DND-41 (cell line): ENCODE results near the gene TNIK.

Experiments
- ATAC-seq: fragments of 200-7000 bp; cut with Tn5 transposase; 3 replicates; pipeline ENCODE4 v1.9.1; 2021; ENCODE audit warnings: low read depth; ENCODE audit not compliant: insufficient read depth
- DNase-seq: peaks from one replicate; pipeline ENCODE4 v3.0.0-alpha.2; 2020
- H2AFZ ChIP-seq: 2 replicates; pipeline ENCODE4 v1.6.0; 2012; ENCODE audit warnings: low read depth, low read length
- H3K27ac ChIP-seq: 2 replicates; pipeline ENCODE4 v1.5.1; 2012; ENCODE audit warnings: low read length, inconsistent platforms
- H3K27me3 ChIP-seq: fragments of 200-600 bp; sonication (generic); 2 replicates; pipeline ENCODE4 v1.6.0; 2012; ENCODE audit warnings: low read length, mild to moderate bottlenecking, inconsistent platforms; ENCODE audit not compliant: insufficient read depth, poor library complexity
- H3K36me3 ChIP-seq: 2 replicates; pipeline ENCODE4 v1.5.1; 2012; ENCODE audit warnings: low read length, inconsistent platforms; ENCODE audit not compliant: insufficient read depth
- H3K4me1 ChIP-seq: 2 replicates; pipeline ENCODE4 v1.5.1; 2012; ENCODE audit warnings: mild to moderate bottlenecking, low read length; ENCODE audit not compliant: insufficient read depth
- H3K4me2 ChIP-seq: 2 replicates; pipeline ENCODE4 v1.6.0; 2012; ENCODE audit warnings: mild to moderate bottlenecking, moderate library complexity, low read length, inconsistent platforms; ENCODE audit not compliant: insufficient read depth
- H3K4me3 ChIP-seq, 2 experiments: fragments of 200-600 bp in 1 of 2; shearing (Covaris generic) in 1 of 2; 2 replicates each; pipeline ENCODE4 v1.5.1; 2012 to 2016; ENCODE audit warnings: inconsistent platforms in 2 of 2, low read length in 2 of 2, mild to moderate bottlenecking in 2 of 2, low read depth in 1 of 2, moderate library complexity in 1 of 2
- H3K79me2 ChIP-seq: 2 replicates; pipeline ENCODE4 v1.6.0; 2012; ENCODE audit warnings: low read length, inconsistent platforms; ENCODE audit not compliant: insufficient read depth
- H3K9ac ChIP-seq: 2 replicates; pipeline ENCODE4 v1.6.0; 2012; ENCODE audit warnings: low read depth, mild to moderate bottlenecking, inconsistent platforms, low read length, moderate library complexity
- H3K9me3 ChIP-seq: 2 replicates; pipeline ENCODE4 v1.5.1; 2012; ENCODE audit warnings: low read length, moderate library complexity, mild to moderate bottlenecking, inconsistent platforms; ENCODE audit not compliant: insufficient read depth, severe bottlenecking
- H4K20me1 ChIP-seq: 2 replicates; pipeline ENCODE4 v1.6.0; 2012; ENCODE audit warnings: low read length; ENCODE audit not compliant: insufficient read depth
- EZH2 ChIP-seq: IDR thresholded peaks from 3 replicates; pipeline ENCODE4 v1.6.1; 2012; ENCODE audit warnings: borderline replicate concordance, low read depth, mild to moderate bottlenecking, moderate library complexity, low read length, inconsistent platforms; ENCODE audit not compliant: severe bottlenecking
- TF ChIP-seq, protein P1 (sequence below): IDR thresholded peaks from 2 replicates; pipeline ENCODE4 v1.5.1; 2012; ENCODE audit warnings: borderline replicate concordance, low read length, moderate library complexity, mild to moderate bottlenecking; ENCODE audit not compliant: poor library complexity, severe bottlenecking; ENCODE audit errors: extremely low read depth

TNIK gene

DNA sequence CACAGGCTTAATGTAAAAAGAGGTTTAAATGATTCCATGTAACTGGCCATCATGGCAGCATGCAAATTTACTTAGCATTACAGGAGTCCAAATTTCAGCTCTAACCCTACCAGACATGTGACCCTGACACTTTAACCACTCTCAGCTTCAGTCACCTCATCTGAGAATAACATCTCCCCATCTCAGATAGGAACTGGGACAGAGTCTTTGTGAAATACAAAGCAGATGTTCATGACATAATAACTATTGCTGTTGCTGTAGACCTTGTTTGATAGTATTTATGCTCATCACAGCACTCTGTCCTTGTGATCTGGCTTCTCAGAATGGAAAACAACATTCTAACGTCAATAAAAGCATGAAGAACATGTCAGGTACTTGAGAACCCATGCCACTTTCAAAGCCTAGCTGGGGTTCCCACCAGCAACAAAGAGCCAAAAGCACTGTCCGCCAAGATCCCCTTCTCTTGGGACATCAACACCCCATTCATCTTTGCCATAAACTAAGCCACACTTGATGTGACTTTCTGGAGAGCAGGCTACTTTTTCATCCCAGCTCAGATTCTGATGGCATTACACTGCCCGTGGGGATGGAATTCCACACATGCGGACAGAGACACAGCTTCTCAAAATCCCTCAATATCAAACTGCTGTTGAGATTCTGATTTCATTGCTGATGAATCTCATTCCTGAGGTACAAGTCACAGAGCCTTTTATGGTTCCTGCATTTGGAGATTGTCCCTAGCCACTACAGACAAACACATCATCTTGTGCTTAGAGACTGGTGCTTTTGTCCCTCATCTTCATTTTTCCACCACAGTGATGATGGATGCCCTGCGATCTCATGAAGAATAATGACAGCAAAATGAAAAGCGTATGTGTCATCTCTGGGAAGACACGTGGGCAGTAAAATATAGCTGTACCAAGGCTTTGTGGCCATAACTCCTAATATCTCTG, 202.7 kb downstream of the TNIK start:
- no peaks in the 10 kb centered on the region for H3K36me3 ChIP-seq
- no peak overlapping the region for H3K4me3 ChIP-seq
- no peaks in the 10 kb centered on the region for H3K9me3 ChIP-seq
- no peaks in the 10 kb centered on the region for H4K20me1 ChIP-seq
- no peak overlapping the region for H3K27ac ChIP-seq
- no peak overlapping the region for H3K4me2 ChIP-seq
- no peak for ATAC-seq
- H3K9ac ChIP-seq, result no peak overlapping the region
- H2AFZ ChIP-seq, result no peak overlapping the region
- H3K79me2 ChIP-seq, result no peaks in the 10 kb centered on the region
- no peak for DNase-seq
- no peaks in the 10 kb centered on the region for H3K4me1 ChIP-seq
- no peaks in the 10 kb centered on the region for H3K27me3 ChIP-seq
- TF ChIP-seq, protein P1, sequence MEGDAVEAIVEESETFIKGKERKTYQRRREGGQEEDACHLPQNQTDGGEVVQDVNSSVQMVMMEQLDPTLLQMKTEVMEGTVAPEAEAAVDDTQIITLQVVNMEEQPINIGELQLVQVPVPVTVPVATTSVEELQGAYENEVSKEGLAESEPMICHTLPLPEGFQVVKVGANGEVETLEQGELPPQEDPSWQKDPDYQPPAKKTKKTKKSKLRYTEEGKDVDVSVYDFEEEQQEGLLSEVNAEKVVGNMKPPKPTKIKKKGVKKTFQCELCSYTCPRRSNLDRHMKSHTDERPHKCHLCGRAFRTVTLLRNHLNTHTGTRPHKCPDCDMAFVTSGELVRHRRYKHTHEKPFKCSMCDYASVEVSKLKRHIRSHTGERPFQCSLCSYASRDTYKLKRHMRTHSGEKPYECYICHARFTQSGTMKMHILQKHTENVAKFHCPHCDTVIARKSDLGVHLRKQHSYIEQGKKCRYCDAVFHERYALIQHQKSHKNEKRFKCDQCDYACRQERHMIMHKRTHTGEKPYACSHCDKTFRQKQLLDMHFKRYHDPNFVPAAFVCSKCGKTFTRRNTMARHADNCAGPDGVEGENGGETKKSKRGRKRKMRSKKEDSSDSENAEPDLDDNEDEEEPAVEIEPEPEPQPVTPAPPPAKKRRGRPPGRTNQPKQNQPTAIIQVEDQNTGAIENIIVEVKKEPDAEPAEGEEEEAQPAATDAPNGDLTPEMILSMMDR, result no peak
- no peak for TF ChIP-seq EZH2

DNA sequence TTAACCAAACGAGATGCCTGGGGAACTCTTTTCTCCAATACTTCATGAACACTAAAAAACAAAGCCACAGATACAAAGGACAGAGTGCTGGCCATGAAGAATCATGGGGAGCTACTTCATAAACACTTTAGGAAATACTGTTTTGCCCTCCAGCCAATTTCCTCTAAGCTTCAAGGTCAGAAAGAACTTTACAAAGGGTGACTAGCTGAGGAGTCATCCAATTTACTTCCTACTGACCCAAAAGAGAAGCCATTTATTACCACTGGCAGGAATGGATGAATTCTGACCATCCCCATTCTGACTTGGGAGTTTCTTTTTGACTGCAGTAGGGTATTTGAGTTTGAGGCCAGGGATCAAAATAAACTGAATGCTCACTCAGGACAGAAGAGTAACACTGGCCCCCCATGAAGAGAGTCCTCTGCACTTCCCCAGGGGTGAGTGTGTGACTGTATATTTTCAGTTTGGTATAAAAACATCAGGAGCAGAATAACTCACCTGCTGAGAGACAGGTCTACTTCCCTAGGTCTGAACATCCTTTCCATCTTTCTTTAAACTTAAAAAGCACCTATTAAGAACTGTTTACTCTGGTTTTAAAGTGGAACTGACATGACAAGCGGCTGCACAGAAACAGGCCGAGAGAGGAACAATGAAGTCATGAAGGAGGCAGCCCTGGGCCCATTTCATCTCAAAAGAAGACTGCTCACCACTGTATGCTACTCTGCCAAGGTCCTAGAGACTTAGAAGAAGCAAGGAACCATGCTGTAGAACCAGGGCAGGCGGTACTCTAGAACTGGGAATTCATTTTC, 203.6 kb downstream of the TNIK start:
- no peak for DNase-seq
- TF ChIP-seq, protein P1, result no peak
- no peak for TF ChIP-seq EZH2
- H3K27ac ChIP-seq, result no peak overlapping the region

DNA sequence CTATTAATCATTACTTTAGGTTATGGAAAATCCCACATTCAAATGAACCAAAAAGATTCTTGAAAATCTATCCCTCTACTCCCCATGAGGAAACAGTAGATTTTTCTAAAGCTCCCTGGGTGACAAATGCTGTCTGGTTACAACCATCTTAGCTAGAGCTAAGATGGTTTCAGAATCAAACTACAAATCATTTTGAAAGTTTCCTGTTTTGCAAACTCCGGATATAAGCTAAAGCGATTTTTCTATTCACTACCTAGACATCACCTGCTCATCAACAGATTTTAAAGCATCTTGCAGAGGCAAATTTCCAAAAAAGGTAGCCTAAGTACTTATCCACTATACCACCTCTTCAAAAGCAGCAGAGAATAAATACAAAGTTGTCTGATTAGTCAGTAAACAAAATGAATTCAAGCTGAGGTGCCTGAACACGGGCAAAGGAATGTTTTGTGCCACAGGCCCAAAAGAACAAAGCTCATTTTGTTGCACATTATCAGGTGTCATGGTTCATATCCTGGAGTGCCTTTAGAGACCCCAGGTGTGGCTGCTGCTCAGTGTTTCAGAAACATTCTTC, 204.9 kb downstream of the TNIK start:
- no peaks in the 10 kb centered on the region for H3K36me3 ChIP-seq
- no peaks in the 10 kb centered on the region for H3K9me3 ChIP-seq
- H3K4me2 ChIP-seq, result no peak overlapping the region
- H3K27ac ChIP-seq, result no peak overlapping the region
- no peak overlapping the region for H3K9ac ChIP-seq
- DNase-seq (no peak), ATAC-seq (no peak)
- H3K4me1 ChIP-seq, result no peaks in the 10 kb centered on the region
- no peaks in the 10 kb centered on the region for H3K79me2 ChIP-seq
- no peak overlapping the region for H3K4me3 ChIP-seq
- no peaks in the 10 kb centered on the region for H4K20me1 ChIP-seq
- no peak overlapping the region for H2AFZ ChIP-seq
- TF ChIP-seq, protein P1, result no peak
- TF ChIP-seq EZH2, result no peak
- H3K27me3 ChIP-seq, result no peaks in the 10 kb centered on the region

More for the DNA sequence above, 203.6 kb downstream of the TNIK start:
- Histone ChIP-seq H3K9ac (no peak overlapping the region), H3K4me3 (no peak overlapping the region), H3K36me3 (no peaks in the 10 kb centered on the region), H2AFZ (no peak overlapping the region), H3K9me3 (no peaks in the 10 kb centered on the region), H3K4me2 (no peak overlapping the region), H3K4me1 (no peaks in the 10 kb centered on the region), H3K79me2 (no peaks in the 10 kb centered on the region), H4K20me1 (no peaks in the 10 kb centered on the region), H3K27me3 (no peaks in the 10 kb centered on the region)
- ATAC-seq, result no peak
